CD4-positive, alpha-beta T cell treated with Interferon gamma for 1 hour (primary cell): Measurements from ENCODE around the gene P4HA2.
"Not testable (repeated sequence)": the region's sequence is repeated elsewhere in the genome, so short reads cannot be mapped to it uniquely, and the experiment has no call there.

Experiments
- DNase-seq: peaks from one replicate; pipeline ENCODE4 v3.0.0-alpha.2; 2020

P4HA2 gene

DNA sequence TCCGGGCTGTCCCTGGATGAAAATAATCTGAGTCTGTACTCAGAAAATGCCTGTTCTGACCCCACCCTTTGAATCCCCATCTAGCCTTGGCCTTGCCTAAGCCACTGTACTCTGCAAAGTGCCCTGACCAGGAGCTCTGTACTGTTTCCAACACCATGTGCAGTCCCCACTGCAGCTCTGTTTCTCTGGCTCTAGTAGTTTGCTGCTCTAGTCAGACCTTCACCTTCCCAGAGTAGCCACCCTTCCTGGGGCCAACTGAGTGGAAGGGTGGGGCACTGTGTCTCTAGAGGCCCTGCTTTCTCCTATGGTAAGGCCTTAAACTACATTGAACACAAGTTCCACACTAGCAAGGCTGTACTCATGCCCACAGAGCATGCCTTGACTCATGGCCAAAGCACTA, 31.9 kb downstream of the P4HA2 start:
- no peak for DNase-seq

- no peak for DNase-seq
These were observed 34.4 kb downstream of the P4HA2 start for GRCh38 chr5:132193165-132193694.

- no peak for DNase-seq
These were observed 37.4 kb downstream of the P4HA2 start for GRCh38 chr5:132190161-132190817.

GRCh38 chr5:132184588-132184987, 43.1 kb downstream of the P4HA2 start:
- DNase-seq: no peak

- DNase-seq: no peak
These were observed 43.9 kb downstream of the P4HA2 start for GRCh38 chr5:132183723-132184122.

- no peak for DNase-seq
These were observed 45.2 kb downstream of the P4HA2 start for GRCh38 chr5:132182359-132183040.

DNA sequence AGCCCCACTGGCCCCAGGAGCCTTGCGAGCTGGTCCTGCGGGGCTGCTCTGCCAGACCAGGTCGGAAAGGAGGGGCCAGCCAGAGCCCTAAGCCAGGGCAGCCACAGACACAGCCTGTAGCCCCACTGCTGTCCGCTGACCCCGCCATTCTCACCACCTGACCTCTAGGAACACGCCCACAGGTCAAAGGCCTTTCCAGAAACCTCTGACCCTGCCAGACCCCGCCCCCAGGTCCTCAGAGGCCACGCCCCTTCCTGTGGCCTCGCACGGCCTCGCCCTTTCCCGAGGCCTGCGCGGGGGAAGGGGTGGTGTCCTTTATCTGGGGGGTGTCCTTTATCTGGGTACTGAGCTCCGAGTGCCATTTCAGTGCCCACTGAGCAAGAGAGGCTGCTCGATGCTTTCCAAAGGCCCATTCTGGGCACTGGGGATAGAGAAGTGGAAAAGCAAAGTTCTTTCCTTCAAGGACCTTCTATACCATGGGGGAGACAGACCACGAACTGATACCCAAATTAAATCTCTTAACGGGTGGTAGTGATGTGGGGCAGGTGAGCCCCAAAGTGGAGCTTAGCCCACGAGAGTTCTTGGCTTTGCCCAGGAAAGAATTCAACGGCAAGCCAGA, 46.5 kb downstream of the P4HA2 start:
- DNase-seq: no peak

DNA sequence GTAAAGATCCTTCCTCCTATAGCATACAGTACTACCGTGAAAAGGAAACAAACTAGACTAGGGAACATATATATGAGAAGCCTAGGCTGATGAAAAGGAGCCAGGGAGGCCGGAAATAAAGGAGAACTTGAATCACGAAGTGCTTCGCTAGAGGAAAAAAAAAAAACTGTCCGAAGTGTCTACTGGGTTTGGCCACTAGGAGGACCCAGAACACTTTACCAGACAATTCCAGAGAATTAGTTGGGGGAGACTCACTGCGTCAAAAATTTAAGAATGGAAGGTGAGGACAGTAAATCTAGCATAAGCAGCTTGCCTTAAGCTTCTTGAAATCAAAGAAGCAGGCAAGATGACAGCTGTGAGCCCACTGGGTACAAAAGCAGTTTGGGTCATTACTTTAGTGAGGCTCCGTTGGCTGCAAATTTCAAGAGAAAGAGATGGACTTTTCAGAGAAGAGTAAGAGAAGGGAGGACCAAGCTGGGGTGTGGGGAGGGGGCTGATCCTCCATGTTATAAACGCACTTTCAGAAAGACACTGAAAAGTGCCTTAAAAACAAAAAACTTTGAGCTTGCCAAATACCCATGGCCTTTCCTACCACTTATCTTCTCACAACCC, 47.4 kb downstream of the P4HA2 start:
- no peak for DNase-seq

GRCh38 chr5:132179405-132179804, 48.2 kb downstream of the P4HA2 start:
- no peak for DNase-seq

DNA sequence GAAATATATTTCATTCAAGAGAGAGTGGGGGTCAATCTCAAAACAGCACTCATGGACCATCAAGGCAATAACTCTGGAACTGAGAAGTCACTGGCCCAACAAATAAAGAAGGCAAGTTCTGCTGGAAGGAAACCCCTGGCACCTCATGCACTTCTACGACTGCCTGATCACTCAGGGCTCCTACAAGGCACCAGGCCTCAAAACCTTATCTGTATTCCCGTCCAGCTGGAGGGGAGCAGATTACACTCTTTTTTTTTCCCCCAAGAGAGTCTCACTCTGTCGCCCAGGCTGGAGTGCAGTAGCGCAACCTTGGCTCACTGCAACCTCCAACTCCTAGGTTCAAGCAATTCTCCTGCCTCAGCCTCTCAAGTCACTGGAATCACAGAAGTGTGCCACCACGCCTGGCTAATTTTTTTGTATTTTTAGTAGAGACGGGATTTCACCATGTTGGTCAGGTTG, 49.9 kb downstream of the P4HA2 start:
- no peak for DNase-seq

DNA sequence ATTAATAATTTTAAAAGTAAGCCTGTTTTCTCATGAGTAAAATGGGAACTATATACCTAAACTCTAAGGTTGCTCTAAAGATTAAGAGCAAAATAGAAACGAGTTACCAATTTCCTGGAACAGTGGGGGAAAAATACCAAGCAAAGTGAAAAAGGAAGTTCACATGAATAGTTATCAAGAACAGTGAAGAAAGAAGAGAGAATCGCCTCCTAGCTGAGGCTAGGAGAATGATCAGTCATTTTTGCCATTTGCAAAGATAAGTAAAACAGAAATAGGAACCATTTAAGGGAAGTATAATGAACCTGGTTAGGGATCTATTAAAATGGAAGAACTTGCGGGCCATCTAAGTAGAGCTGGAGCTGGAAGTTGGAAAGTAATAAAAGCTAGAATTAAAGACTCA, 50.7 kb downstream of the P4HA2 start:
- no peak for DNase-seq

GRCh38 chr5:132176521-132176945, 51.1 kb downstream of the P4HA2 start:
- no peak for DNase-seq

DNA sequence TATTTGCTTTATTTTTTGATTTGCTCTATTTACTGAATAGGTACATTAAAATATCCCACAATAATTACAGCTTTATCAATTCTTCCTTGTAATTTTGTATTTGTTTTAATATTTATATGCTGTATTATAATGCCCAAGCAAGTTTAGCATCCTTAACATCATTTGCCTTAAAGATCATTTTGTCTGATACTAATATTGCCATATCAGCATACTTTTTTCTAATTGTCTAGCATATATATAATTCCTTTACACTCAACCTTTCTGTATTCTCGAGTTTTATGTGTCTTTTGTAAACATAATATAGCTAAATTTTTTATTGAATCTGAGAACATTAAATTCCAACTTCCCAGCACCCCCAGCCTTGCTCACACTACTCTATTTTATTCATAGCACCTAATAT, 64.7 kb downstream of the P4HA2 start:
- DNase-seq: no peak

- DNase-seq: not testable (repeated sequence)
These were observed 65.9 kb downstream of the P4HA2 start for GRCh38 chr5:132161574-132162326.

DNA sequence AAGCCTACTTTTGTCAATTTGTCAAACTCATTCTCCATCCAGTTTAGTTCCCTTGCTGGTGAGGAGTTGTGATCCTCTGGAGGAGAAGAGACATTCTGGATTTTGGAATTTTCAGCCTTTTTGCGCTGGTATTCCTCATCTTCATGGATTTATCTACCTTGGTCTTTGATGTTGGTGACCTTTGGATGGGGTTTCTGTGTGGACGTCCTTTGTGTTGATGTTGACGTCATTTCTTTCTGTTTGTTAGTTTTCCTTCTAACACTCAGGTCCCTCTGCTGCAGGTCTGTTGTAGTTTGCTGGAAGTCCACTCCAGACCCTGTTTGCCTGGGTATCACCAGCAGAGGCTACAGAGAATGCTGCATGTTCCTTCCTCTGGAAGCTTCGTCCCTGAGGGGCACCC, 71.2 kb downstream of the P4HA2 start:
- DNase-seq: no peak

- DNase-seq: no peak
These were observed 77.1 kb downstream of the P4HA2 start for GRCh38 chr5:132150565-132150964.

- DNase-seq: no peak
These were observed 80.0 kb downstream of the P4HA2 start for GRCh38 chr5:132147663-132148062.

DNA sequence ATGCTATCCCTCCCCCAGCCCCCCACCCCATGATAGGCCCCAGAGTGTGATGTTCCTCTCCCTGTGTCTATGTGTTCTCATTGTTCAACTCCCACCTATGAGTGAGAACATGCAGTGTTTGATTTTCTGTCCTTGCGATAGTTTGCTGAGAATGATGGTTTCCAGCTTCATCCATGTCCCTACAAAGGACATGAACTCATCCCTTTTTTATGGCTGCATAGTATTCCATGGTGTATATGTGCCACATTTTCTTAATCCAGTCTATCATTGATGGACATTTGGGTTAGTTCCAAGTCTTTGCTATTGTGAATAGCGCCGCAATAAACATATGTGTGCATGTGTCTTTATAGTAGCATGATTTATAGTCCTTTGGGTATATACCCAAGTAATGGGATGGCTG, 82.3 kb downstream of the P4HA2 start:
- DNase-seq: not testable (repeated sequence)

DNA sequence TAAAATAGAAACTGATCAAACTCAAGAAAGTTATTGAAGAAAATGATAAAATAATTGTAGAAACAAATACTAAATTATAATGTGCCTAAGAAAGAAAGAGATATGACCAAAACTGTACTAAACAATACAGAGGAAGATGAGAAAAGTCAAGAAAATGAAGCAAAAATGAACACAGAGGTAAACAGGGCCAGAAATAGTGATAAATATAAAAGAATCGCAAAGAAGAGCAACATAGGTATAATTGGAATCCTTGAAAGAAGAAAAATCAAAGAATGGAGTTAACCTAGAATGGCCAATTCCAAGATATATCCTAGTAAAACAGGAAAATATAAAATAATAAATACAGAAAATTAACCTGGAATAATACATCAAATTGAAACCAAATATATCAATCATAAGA, 84.5 kb downstream of the P4HA2 start:
- no peak for DNase-seq

DNA sequence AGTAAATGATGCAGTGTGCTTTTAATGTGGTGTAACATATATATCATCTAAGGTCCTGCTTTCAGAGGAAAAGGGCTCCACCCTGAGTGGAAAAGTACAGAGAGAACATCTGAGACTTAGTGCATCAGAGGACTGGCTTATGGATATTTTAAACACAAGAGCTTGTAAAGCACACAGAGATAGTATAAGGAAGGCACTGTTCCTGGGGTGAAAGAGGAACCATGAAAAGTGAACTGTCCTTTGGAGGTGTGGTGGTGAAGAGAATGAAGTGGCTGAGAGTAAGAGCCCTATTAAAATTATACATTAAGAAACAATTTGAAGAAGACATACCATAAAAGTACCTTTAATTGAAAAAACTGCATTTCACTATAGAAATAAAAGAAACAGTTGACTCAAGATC, 85.2 kb downstream of the P4HA2 start:
- no peak for DNase-seq
